ENCODE measurements around the gene TGFB1.
"Not testable (repeated sequence)": the region's sequence is repeated elsewhere in the genome, so short reads cannot be mapped to it uniquely, and the experiment has no call there.

TGFB1 gene

DNA sequence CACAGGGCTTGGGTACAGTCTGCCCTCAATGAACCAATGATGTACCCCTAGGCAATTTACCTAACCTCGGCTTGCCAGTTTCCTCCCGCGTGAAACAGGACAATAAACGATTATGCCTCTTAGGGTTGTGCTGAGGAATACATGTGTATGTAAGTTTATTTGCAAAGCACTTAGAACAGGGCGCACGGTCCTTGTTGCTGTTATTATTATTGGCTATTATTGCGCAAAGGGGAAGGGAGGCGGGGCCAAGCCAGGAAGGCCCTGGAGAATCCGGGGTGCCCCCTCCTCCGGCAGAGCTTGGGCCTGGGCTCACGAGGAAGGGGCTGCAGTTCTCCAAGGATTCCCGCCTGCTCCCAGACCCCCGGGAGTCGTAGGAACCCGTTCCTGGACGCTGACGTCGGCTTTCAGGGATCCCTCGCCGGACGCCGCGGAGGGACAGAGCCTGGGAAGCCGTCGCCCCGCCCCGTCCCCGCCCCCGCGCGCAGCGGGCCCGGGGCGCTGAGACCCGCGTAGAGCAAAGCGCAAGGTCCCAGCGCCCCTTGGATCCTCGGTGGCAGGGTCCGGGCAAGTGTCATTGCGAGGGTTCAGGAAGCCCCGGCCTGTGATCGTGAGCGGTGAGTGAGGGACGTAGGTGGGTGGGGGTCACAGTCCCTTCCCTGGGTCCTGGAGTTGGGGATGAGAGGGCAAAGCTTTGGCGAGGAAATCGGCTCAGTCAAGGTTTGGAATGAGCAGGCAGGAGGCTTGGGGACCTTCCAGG lies 22.7 kb upstream of the TGFB1 start, which contains the start of gene TMEM91:
TMEM91 (plus strand) TSS at position 293 of the 757 bp plus-strand sequence. CDS start 1,777 bp downstream, outside the sequence.
- no peaks in the 10 kb centered on the region for H3K27me3 ChIP-seq (replicated peaks)
- H3K4me3 ChIP-seq (ENCODE audit: low read depth, low read length) = peak within 1 kb of the TSS; percentile 65
- no peaks in the 10 kb centered on the region for H3K36me3 ChIP-seq (replicated peaks)
- H3K27ac ChIP-seq = no peak within 1 kb of the TSS
- DNase-seq = peak; percentile 25
- TF ChIP-seq, protein P1, sequence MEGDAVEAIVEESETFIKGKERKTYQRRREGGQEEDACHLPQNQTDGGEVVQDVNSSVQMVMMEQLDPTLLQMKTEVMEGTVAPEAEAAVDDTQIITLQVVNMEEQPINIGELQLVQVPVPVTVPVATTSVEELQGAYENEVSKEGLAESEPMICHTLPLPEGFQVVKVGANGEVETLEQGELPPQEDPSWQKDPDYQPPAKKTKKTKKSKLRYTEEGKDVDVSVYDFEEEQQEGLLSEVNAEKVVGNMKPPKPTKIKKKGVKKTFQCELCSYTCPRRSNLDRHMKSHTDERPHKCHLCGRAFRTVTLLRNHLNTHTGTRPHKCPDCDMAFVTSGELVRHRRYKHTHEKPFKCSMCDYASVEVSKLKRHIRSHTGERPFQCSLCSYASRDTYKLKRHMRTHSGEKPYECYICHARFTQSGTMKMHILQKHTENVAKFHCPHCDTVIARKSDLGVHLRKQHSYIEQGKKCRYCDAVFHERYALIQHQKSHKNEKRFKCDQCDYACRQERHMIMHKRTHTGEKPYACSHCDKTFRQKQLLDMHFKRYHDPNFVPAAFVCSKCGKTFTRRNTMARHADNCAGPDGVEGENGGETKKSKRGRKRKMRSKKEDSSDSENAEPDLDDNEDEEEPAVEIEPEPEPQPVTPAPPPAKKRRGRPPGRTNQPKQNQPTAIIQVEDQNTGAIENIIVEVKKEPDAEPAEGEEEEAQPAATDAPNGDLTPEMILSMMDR (IDR thresholded peaks at IDR 0.05; ENCODE audit: low read depth, low read length, missing control alignments) = no peak
- in situ Hi-C loops (cut with HindIII; ENCODE audit: low pct_ligation_motif_present, low sequenced_read_pairs) = no loop called here

- DNase-seq = peak; percentile 68
- H3K27me3 ChIP-seq (replicated peaks) = no peaks in the 10 kb centered on the region
- in situ Hi-C loops (cut with HindIII; ENCODE audit: low pct_ligation_motif_present, low sequenced_read_pairs) = no loop called here
- H3K36me3 ChIP-seq (replicated peaks) = no peaks in the 10 kb centered on the region
- TF ChIP-seq, protein P1 (IDR thresholded peaks at IDR 0.05; ENCODE audit: low read depth, low read length, missing control alignments) = no peak
- H3K4me3 ChIP-seq (ENCODE audit: low read depth, low read length) = no peak overlapping the region
- no peak overlapping the region for H3K27ac ChIP-seq
Observed at GRCh38 chr19:41373993-41374392, 20.3 kb upstream of the TGFB1 start.

- in situ Hi-C loops (cut with HindIII; ENCODE audit: low pct_ligation_motif_present, low sequenced_read_pairs) = no loop called here
- H3K36me3 ChIP-seq (replicated peaks) = no peaks in the 10 kb centered on the region
- no peak overlapping the region for H3K27ac ChIP-seq
- H3K4me3 ChIP-seq (ENCODE audit: low read depth, low read length) = no peak overlapping the region
- TF ChIP-seq, protein P1 (IDR thresholded peaks at IDR 0.05; ENCODE audit: low read depth, low read length, missing control alignments) = no peak
- no peak for DNase-seq
- H3K27me3 ChIP-seq (replicated peaks) = no peaks in the 10 kb centered on the region
Observed at GRCh38 chr19:41372501-41372900, 18.8 kb upstream of the TGFB1 start.

DNA sequence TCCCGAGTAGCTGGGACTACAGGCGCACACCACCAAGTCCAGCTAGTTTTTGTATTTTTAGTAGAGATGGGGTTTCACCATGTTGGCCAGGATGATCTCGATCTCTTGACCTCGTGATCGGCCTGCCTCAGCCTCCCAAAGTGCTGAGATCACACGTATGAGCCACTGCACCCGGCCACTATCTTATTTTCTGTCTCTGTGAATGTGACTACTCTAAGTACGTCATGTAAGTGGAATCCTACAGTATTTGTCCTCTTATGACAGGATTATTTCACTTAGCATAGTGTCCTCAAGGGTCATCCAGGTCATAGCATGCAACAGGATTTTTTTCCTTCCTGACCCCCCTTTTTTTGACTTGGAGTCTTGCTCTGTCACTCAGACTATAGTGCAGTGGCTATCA lies 17.8 kb upstream of the TGFB1 start:
- in situ Hi-C loops (cut with HindIII; ENCODE audit: low pct_ligation_motif_present, low sequenced_read_pairs) = no loop called here
- DNase-seq = no peak
- TF ChIP-seq, protein P1 (IDR thresholded peaks at IDR 0.05; ENCODE audit: low read depth, low read length, missing control alignments) = no peak
- no peaks in the 10 kb centered on the region for H3K36me3 ChIP-seq (replicated peaks)
- H3K27me3 ChIP-seq (replicated peaks) = no peaks in the 10 kb centered on the region
- no peak overlapping the region for H3K4me3 ChIP-seq (ENCODE audit: low read depth, low read length)
- no peak overlapping the region for H3K27ac ChIP-seq

DNA sequence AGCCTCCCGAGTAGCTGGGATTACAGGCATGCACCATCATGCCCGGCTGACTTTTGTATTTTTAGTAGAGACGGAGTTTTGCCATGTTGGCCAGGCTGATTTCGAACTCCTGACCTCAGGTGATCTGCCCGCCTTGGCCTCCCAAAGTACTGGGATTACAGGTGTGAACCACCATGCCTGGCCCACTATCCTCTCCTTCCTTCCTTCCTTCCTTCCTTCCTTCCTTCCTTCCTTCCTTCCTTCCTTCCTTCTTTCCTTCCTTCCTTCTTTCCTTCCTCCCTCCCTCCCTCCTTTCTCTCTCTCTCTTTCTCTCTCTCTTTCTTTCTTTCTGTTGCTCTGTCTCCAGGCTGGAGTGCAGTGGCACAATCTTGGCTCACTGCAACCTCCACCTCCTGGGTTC lies 17.4 kb upstream of the TGFB1 start:
- H3K27me3 ChIP-seq (replicated peaks); H3K36me3 ChIP-seq (replicated peaks); H3K27ac ChIP-seq; in situ Hi-C loops (cut with HindIII; ENCODE audit: low pct_ligation_motif_present, low sequenced_read_pairs); DNase-seq; H3K4me3 ChIP-seq (ENCODE audit: low read depth, low read length): not testable (repeated sequence)

DNA sequence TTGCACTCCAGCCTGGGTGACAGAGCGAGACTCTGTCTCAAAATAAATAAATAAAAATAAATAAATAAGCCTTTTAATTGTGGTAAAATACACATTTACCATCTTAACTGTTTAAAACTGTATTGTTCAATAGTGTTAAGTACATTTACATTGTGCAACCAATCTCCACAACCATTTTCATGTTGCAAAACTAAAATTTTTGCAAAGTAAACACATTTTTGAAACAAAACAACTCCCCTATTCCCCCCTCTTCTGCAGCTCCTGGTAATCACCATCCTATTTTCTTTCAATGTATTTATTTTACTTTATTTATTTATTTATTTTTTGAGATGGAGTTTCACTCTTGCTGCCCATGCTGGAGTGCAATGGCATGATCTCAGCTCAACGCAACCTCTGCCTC lies 16.0 kb upstream of the TGFB1 start:
- Histone ChIP-seq H3K27me3 (replicated peaks) (no peaks in the 10 kb centered on the region), H3K27ac (no peak overlapping the region), H3K36me3 (replicated peaks) (no peaks in the 10 kb centered on the region), H3K4me3 (ENCODE audit: low read depth, low read length) (no peak overlapping the region)
- in situ Hi-C loops (cut with HindIII; ENCODE audit: low pct_ligation_motif_present, low sequenced_read_pairs) = no loop called here
- DNase-seq = no peak
- TF ChIP-seq, protein P1 (IDR thresholded peaks at IDR 0.05; ENCODE audit: low read depth, low read length, missing control alignments) = no peak

Measured in brain microvascular endothelial cell (primary cell).